AG09319 (cell line): ENCODE data around the gene DLG5.
"Not testable (repeated sequence)": the region's sequence is repeated elsewhere in the genome, so short reads cannot be mapped to it uniquely, and the experiment has no call there.

Experiments used
- DNase-seq: peaks from one replicate; pipeline ENCODE4 v3.0.0-alpha.2; 2010; ENCODE audit warnings: low read depth; ENCODE audit errors: extremely low read depth
- TF ChIP-seq, protein P1 (sequence below): IDR thresholded peaks from 2 replicates; pipeline ENCODE4 v1.5.1; 2011; ENCODE audit warnings: low read depth, mild to moderate bottlenecking, inconsistent platforms, low read length, moderate library complexity

DLG5 gene

GRCh38 chr10:77776487-77776886 lies 150.1 kb downstream of the DLG5 start:
- DNase-seq = no peak

GRCh38 chr10:77774940-77775391 lies 151.6 kb downstream of the DLG5 start:
- TF ChIP-seq, protein P1, sequence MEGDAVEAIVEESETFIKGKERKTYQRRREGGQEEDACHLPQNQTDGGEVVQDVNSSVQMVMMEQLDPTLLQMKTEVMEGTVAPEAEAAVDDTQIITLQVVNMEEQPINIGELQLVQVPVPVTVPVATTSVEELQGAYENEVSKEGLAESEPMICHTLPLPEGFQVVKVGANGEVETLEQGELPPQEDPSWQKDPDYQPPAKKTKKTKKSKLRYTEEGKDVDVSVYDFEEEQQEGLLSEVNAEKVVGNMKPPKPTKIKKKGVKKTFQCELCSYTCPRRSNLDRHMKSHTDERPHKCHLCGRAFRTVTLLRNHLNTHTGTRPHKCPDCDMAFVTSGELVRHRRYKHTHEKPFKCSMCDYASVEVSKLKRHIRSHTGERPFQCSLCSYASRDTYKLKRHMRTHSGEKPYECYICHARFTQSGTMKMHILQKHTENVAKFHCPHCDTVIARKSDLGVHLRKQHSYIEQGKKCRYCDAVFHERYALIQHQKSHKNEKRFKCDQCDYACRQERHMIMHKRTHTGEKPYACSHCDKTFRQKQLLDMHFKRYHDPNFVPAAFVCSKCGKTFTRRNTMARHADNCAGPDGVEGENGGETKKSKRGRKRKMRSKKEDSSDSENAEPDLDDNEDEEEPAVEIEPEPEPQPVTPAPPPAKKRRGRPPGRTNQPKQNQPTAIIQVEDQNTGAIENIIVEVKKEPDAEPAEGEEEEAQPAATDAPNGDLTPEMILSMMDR = no peak
- DNase-seq = no peak

More at GRCh38 chr10:77776487-77776886, 150.1 kb downstream of the DLG5 start:
- TF ChIP-seq, protein P1 = no peak

GRCh38 chr10:77773631-77774426 lies 152.7 kb downstream of the DLG5 start:
- no peak for DNase-seq
- TF ChIP-seq, protein P1 = no peak

- DNase-seq = not testable (repeated sequence)
Measured at GRCh38 chr10:77772852-77773600, 153.5 kb downstream of the DLG5 start.

DNA sequence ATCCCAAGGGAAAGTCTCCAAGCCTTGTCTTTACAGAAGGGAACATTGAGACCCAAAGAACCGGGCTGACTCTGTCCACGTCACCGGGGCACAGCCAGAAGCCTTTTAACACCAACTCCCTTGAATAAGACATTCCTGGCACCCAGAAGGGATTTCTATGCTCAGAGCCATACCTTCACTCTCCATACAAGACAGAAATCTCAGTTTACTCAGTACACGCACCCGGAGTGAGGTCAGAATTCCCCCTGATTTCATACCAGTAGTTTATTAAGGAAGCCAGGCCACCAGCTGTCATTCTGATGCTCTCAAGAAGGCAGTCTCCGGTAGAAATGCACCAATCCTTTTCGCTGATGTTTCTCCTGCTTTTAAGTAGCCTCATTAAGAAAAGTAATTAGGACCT lies 154.7 kb downstream of the DLG5 start:
- DNase-seq = no peak
- TF ChIP-seq, protein P1 = no peak

DNA sequence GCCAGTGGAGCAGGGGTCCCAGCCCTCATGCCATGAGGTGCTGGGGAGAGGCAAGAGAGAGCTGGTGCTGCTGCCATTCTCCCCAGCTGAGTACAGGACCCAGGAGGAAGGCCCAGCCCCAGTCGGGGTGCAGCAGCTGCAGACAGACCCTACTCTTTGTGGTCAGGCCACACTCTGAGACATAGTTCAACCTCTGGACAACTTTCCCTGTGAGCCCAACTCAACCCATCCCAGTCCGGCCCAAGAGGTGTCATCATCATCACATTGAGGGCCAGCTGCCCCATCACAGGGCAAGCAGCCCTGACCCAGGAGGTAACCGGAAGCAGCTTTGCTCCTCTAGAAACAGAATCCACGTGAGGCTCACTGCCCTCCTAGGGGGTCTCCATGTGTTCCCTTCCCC lies 155.1 kb downstream of the DLG5 start:
- TF ChIP-seq, protein P1 = no peak
- no peak for DNase-seq

DNA sequence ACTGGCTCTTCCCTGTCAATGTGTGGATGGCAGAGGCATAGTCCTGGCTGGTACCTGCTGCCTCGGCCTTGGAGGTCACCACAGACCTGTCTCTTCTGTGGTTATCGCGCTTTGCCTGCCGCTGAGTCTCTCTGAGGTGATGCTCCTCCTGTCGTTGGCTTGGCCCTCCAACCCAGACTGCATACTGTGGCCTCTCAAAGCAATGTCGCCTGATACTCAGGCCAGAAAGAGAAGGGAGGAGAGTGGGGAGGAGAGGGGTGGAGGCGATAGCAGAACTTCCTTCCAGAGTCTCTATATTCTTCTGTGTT lies 155.7 kb downstream of the DLG5 start:
- no peak for DNase-seq
- TF ChIP-seq, protein P1 = no peak
